Sigmoid colon (tissue), 7 donors: ENCODE results near the gene THRB. TPM values are rescaled to one million over a fixed set of nuclear protein-coding genes. Genes with fewer than 3 reads are reported as not detected.

Experiments used
- DNase-seq: peaks from one replicate; pipeline ENCODE4 v3.0.0-alpha.2; 2019
- H3K27ac ChIP-seq, 4 donors: fragments of 200-600 bp; sonication (generic); one replicate each; pipeline ENCODE4 v1.5.1; 2016 to 2019; ENCODE audit warnings: mild to moderate bottlenecking in 1 of 4
- H3K27me3 ChIP-seq, 3 donors: fragments of 200-600 bp; sonication (generic); one replicate each; pipeline ENCODE4 v1.5.1; 2019; ENCODE audit warnings: mild to moderate bottlenecking in 1 of 3
- H3K36me3 ChIP-seq, 4 donors: fragments of 200-600 bp; sonication (generic); one replicate each; pipeline ENCODE4 v1.5.1; 2016 to 2019
- H3K4me1 ChIP-seq, 4 donors: fragments of 200-600 bp; sonication (generic); one replicate each; pipeline ENCODE4 v1.5.1; 2017 to 2019
- H3K4me3 ChIP-seq, 4 donors: fragments of 200-600 bp; sonication (generic); one replicate each; pipeline ENCODE4 v1.5.1; 2017 to 2019; ENCODE audit warnings: mild to moderate bottlenecking in 2 of 4, moderate library complexity in 1 of 4
- H3K9me3 ChIP-seq, 4 donors: fragments of 200-600 bp in 3 of 4; sonication (generic) in 3 of 4; one replicate each; pipeline versions ENCODE4 v1.5.1 to v1.6.1; 2013 to 2019
- EP300 ChIP-seq, 4 donors: sonication (generic); formaldehyde crosslinking; IDR thresholded peaks; one replicate each; pipeline ENCODE4 v1.6.1; 2017; ENCODE audit warnings: antibody characterized with exemption in 4 of 4
- POLR2A ChIP-seq, 2 donors: fragments of 450-650 bp; IDR thresholded peaks; one replicate each; pipeline ENCODE4 v1.6.1; 2016; ENCODE audit warnings: antibody characterized with exemption in 2 of 2, mild to moderate bottlenecking in 2 of 2, moderate library complexity in 2 of 2
- POLR2AphosphoS5 ChIP-seq, 4 donors: sonication (generic); formaldehyde crosslinking; IDR thresholded peaks; one replicate each; pipeline ENCODE4 v1.6.1; 2017; ENCODE audit warnings: antibody characterized with exemption in 4 of 4
- WGBS, 2 donors: extraction: QIAGEN DNeasy Blood & Tissue Kit; methylation state at CpG; one replicate each; pipeline ENCODE4 v1.1.7; 2013; 5-methylcytosine and 5-hydroxymethylcytosine counted together
- intact Hi-C: fragments of 100-400 bp; cut with DNase I; formaldehyde crosslinking; loops from one replicate; pipeline ENCODE4 v1.15.1; 2023
- polyA plus RNA-seq, 3 donors: library from polyadenylated mRNA; stranded (reverse); fragments of 200-250 nt; gene quantifications; one replicate each; pipeline ENCODE4 v1.2.3, GENCODE V29; 2013
- total RNA-seq, 4 donors: library from RNA; depleted of rRNA; stranded (reverse); fragments of >200 nt; gene quantifications; one replicate each; pipeline ENCODE4 v1.1.0, GENCODE V29; 2016
- TF ChIP-seq, protein P1 (sequence below), 4 experiments: fragments of 450-650 bp in 3 of 4; fragments of 200-600 bp in 1 of 4; IDR thresholded peaks; one replicate each; pipeline ENCODE4 v1.5.1; 2016 to 2019; ENCODE audit warnings: antibody characterized with exemption in 4 of 4, mild to moderate bottlenecking in 3 of 4, moderate library complexity in 2 of 4
- donor health status: healthy with polysubstance abuse.
- donor health status: Bipolar disorder and iron deficiency.
- donor health status: healthy.

THRB gene
- total and polyA plus RNA-seq, 7 donors = 7.2 to 49.5 (median 29.7) TPM

DNA sequence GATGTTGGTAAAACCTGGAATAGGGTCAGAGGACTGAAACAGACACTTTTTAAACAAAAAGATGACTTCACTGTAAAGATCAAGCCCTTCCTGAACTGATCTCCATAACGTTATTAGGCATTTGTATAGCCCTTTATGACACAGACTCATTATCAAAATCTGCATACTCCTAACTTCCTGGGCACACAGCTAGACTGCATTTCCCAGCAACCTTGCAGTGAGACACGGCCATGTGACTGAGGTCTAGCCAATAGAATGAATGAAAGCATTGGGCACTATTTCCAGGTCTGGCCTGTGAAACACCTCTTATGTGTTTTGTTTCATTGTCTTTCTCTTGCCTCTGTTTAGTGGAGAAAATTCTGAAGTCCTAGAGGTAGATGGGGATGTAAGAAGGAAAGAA, 279.1 kb downstream of the THRB start:
- DNase-seq = no peak
- TF ChIP-seq POLR2A (IDR thresholded peaks at IDR 0.05) (no peak), POLR2AphosphoS5 (IDR thresholded peaks at IDR 0.05) (no peak), EP300 (IDR thresholded peaks at IDR 0.05) (no peak)
- TF ChIP-seq, protein P1, sequence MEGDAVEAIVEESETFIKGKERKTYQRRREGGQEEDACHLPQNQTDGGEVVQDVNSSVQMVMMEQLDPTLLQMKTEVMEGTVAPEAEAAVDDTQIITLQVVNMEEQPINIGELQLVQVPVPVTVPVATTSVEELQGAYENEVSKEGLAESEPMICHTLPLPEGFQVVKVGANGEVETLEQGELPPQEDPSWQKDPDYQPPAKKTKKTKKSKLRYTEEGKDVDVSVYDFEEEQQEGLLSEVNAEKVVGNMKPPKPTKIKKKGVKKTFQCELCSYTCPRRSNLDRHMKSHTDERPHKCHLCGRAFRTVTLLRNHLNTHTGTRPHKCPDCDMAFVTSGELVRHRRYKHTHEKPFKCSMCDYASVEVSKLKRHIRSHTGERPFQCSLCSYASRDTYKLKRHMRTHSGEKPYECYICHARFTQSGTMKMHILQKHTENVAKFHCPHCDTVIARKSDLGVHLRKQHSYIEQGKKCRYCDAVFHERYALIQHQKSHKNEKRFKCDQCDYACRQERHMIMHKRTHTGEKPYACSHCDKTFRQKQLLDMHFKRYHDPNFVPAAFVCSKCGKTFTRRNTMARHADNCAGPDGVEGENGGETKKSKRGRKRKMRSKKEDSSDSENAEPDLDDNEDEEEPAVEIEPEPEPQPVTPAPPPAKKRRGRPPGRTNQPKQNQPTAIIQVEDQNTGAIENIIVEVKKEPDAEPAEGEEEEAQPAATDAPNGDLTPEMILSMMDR (IDR thresholded peaks at IDR 0.05) = no peak
- Histone ChIP-seq H3K4me1 (peaks cover 0 to 65% (median 44%) of the 10 kb centered on the region in 4 donors), H3K27me3 (no peaks in the 10 kb centered on the region), H3K9me3 (no peaks in the 10 kb centered on the region), H3K27ac (no peak overlapping the region), H3K36me3 (no peaks in the 10 kb centered on the region), H3K4me3 (no peak overlapping the region)
- intact Hi-C loops = no loop called here
- 78 to 90% methylated on average over 2 of the region's 2 CpGs for WGBS, 2 donors

DNA sequence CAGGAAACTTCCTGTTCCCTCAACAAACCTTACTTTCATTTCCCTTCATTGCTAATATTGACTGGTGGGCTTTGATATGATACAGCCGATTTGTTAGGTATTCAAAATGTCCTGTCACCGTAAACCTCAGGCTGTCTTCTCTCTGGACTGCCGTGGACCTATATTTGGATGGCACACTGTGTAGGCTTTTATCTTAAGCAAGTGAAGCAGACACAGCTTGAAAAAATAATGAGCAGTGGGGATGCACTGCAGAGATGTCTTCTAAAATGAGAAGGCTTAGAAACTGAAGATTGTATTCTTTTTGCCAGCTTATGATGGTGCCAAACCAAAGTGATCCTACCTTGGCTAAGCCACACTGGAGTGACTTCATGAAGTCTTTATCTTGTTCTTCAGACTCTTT, 283.3 kb downstream of the THRB start:
- peak overlapping the region in 3 of 4 donors; percentile 74 to 76 (median 75) for H3K27ac ChIP-seq
- intact Hi-C loops = no loop called here
- TF ChIP-seq EP300 (IDR thresholded peaks at IDR 0.05) (no peak), POLR2AphosphoS5 (IDR thresholded peaks at IDR 0.05) (no peak), POLR2A (IDR thresholded peaks at IDR 0.05) (no peak)
- TF ChIP-seq, protein P1 (IDR thresholded peaks at IDR 0.05) = no peak
- no peak for DNase-seq
- H3K27me3 ChIP-seq = no peaks in the 10 kb centered on the region
- peaks cover 0 to 35% (median 24%) of the 10 kb centered on the region in 4 donors for H3K4me1 ChIP-seq
- H3K4me3 ChIP-seq = no peak overlapping the region
- H3K36me3 ChIP-seq = no peaks in the 10 kb centered on the region
- WGBS, 2 donors = 95 to 96% methylated on average over 3 of the region's 3 CpGs
- H3K9me3 ChIP-seq = no peaks in the 10 kb centered on the region

DNA sequence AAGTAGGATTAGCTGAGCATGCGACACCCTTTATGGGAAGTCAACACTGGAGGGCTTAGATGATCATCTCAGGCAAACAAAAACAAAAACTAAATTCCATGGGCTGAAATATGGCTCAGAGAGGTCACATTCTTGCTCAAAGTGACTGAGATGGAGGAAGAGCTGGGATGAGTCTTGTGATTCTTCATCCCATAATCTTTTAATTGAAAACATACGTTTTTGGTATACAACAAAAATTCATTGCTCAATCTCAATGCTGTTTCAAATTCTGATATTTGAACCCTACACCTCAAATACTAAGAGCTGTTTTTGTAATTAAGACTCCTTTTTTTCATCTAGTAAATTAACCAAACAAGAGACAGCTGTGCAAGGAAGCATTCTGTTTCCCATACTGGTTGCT, 292.6 kb downstream of the THRB start:
- intact Hi-C loops = no loop called here
- 80 to 83% methylated on average over 2 of the region's 2 CpGs for WGBS, 2 donors
- TF ChIP-seq POLR2AphosphoS5 (IDR thresholded peaks at IDR 0.05) (no peak), EP300 (IDR thresholded peaks at IDR 0.05) (no peak), POLR2A (IDR thresholded peaks at IDR 0.05) (no peak)
- TF ChIP-seq, protein P1 (IDR thresholded peaks at IDR 0.05) = no peak

DNA sequence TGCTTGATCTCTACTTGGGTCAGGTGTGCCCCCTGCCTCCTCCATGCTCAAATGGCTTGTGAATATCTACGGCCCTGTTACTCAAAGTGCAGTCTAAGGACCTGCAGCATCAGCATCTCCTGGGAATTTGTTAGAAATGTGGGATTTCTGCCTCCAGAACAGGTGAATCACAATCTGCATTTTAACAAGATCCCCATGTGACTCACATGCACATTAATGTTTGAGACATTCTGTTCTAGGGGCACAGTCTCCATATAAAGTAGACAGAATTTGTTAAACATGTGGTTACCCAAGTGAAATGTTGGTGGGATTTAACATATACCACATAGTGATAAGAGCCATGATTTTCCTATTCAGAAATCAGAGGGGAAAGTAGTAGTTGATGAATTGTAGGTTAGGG, 293.3 kb downstream of the THRB start:
- 96 to 98% methylated on average over 1 of the region's 1 CpG for WGBS, 2 donors
- intact Hi-C loops = no loop called here
- no peaks in the 10 kb centered on the region for H3K9me3 ChIP-seq

More for the DNA sequence above, 292.6 kb downstream of the THRB start:
- Histone ChIP-seq H3K4me3 (no peak overlapping the region), H3K27ac (no peak overlapping the region), H3K27me3 (no peaks in the 10 kb centered on the region), H3K9me3 (no peaks in the 10 kb centered on the region), H3K4me1 (peaks cover 0 to 30% (median 9%) of the 10 kb centered on the region in 4 donors), H3K36me3 (peaks cover 0 to 4% (median 0%) of the 10 kb centered on the region in 4 donors)
- no peak for DNase-seq

More for the DNA sequence above, 293.3 kb downstream of the THRB start:
- H3K36me3 ChIP-seq = peaks cover 0 to 4% (median 0%) of the 10 kb centered on the region in 4 donors
- no peaks in the 10 kb centered on the region for H3K27me3 ChIP-seq
- TF ChIP-seq EP300 (IDR thresholded peaks at IDR 0.05) (no peak), POLR2A (IDR thresholded peaks at IDR 0.05) (no peak), POLR2AphosphoS5 (IDR thresholded peaks at IDR 0.05) (no peak)
- TF ChIP-seq, protein P1 (IDR thresholded peaks at IDR 0.05) = no peak
- H3K4me1 ChIP-seq = peaks cover 0 to 34% (median 9%) of the 10 kb centered on the region in 4 donors
- H3K4me3 ChIP-seq = no peak overlapping the region
- no peak for DNase-seq
- H3K27ac ChIP-seq = no peak overlapping the region
